ENCODE results near the gene HMMR. TPM values are rescaled to one million over a fixed set of nuclear protein-coding genes. Genes with fewer than 3 reads are reported as not detected.

Gene HMMR
- total RNA-seq, 1 experiment from 2014 or later, result 74.6 TPM

GRCh38 chr5:163512526-163512925 lies 52.1 kb downstream of the HMMR start:
- BruUV-seq (replicated peaks), result no TSS peak
- Histone ChIP-seq H3K27me3 (ENCODE audit: low read length) (no peaks in the 10 kb centered on the region), H3K4me2 (ENCODE audit: low read length) (no peak overlapping the region), H3K36me3 (ENCODE audit: low read depth, low read length) (peaks cover 17% of the 10 kb centered on the region; the same call in 1 of the 2 replicates), H3K4me1 (ENCODE audit: insufficient read depth, low read length) (peaks cover 24% of the 10 kb centered on the region), H2AFZ (ENCODE audit: low read length) (no peak overlapping the region), H4K20me1 (ENCODE audit: low read length) (no peaks in the 10 kb centered on the region), H3K4me3 (ENCODE audit: low read length) (no peak overlapping the region), H3K9me2 (replicated peaks; ENCODE audit: low read length) (no peaks in the 10 kb centered on the region), H3K79me2 (ENCODE audit: low read length) (peaks cover 40% of the 10 kb centered on the region), H3K27ac (ENCODE audit: low read length) (no peak overlapping the region), H3K9me3 (ENCODE audit: low read length) (no peaks in the 10 kb centered on the region), H3F3A (ENCODE audit: low read length, unreplicated experiment) (no peaks in the 10 kb centered on the region), H3K9ac (ENCODE audit: low read length) (no peak overlapping the region)
- DNase-seq (no peak), ATAC-seq (no peak)
- ChIA-PET POLR2A (ENCODE audit: unreplicated experiment) (no interaction called here), CTCF (no interaction called here)
- TF ChIP-seq EZH2 (IDR thresholded peaks at IDR 0.05; ENCODE audit: low read length, unreplicated experiment) (no peak), EZH2phosphoT487 (IDR thresholded peaks at IDR 0.05; ENCODE audit: borderline replicate concordance, low read length) (no peak), CTCF (conservative IDR thresholded peaks at IDR 0.05; ENCODE audit: low read depth, low read length) (no peak)
- intact Hi-C loops (cut with micrococcal nuclease), result no loop called here

GRCh38 chr5:163525096-163525495 lies 64.7 kb downstream of the HMMR start:
- Histone ChIP-seq H3K36me3 (ENCODE audit: low read depth, low read length) (0 out of 2 replicates have a peak, but pooled peaks cover 3% of the 10 kb centered on the region), H4K20me1 (ENCODE audit: low read length) (no peaks in the 10 kb centered on the region), H3F3A (ENCODE audit: low read length, unreplicated experiment) (no peaks in the 10 kb centered on the region), H3K4me3 (ENCODE audit: low read length) (no peak overlapping the region), H3K27me3 (ENCODE audit: low read length) (no peaks in the 10 kb centered on the region), H3K9me3 (ENCODE audit: low read length) (no peaks in the 10 kb centered on the region), H3K4me2 (ENCODE audit: low read length) (no peak overlapping the region), H3K4me1 (ENCODE audit: insufficient read depth, low read length) (no peaks in the 10 kb centered on the region), H3K9ac (ENCODE audit: low read length) (no peak overlapping the region), H2AFZ (ENCODE audit: low read length) (no peak overlapping the region), H3K27ac (ENCODE audit: low read length) (no peak overlapping the region), H3K79me2 (ENCODE audit: low read length) (no peaks in the 10 kb centered on the region), H3K9me2 (replicated peaks; ENCODE audit: low read length) (no peaks in the 10 kb centered on the region)
- DNase-seq (no peak), ATAC-seq (no peak)
- POLR2A ChIA-PET (ENCODE audit: unreplicated experiment), result no interaction called here
- BruUV-seq (replicated peaks), result no TSS peak
- TF ChIP-seq CTCF (conservative IDR thresholded peaks at IDR 0.05; ENCODE audit: low read depth, low read length) (no peak), EZH2 (IDR thresholded peaks at IDR 0.05; ENCODE audit: low read length, unreplicated experiment) (no peak), EZH2phosphoT487 (IDR thresholded peaks at IDR 0.05; ENCODE audit: borderline replicate concordance, low read length) (no peak)
- CTCF ChIA-PET, result no interaction called here
- intact Hi-C loops (cut with micrococcal nuclease), result no loop called here

DNA sequence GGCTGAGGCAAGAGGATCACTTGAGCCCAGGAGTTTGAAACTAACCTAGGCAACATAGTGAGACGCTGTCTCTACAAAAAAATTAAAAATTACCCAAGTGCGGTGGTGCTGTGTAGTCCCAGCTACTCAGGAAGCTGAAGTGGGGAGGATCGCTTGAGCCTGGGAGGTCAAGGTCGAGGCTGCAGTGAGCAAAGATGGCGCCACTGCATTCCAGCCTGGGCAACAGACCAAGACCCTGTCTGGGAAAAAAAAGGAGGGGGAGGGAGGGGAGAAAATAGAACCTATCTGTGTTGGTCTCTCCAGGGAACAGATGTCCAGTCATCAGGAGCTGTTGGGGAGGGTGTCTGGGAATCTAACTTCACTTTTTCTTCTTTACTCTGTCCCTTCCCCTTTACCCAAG lies 69.3 kb downstream of the HMMR start:
- no TSS peak for BruUV-seq (replicated peaks)
- ChIA-PET CTCF (no interaction called here), POLR2A (ENCODE audit: unreplicated experiment) (no interaction called here)
- H3K9ac ChIP-seq (ENCODE audit: low read length), result no peak overlapping the region
- H3K36me3 ChIP-seq (ENCODE audit: low read depth, low read length), result no peaks in the 10 kb centered on the region
- intact Hi-C loops (cut with micrococcal nuclease), result no loop called here
- no peak overlapping the region for H3K4me3 ChIP-seq (ENCODE audit: low read length)
- no peak overlapping the region for H3K4me2 ChIP-seq (ENCODE audit: low read length)
- no peak overlapping the region for H2AFZ ChIP-seq (ENCODE audit: low read length)
- H3K9me3 ChIP-seq (ENCODE audit: low read length), result no peaks in the 10 kb centered on the region
- H3F3A ChIP-seq (ENCODE audit: low read length, unreplicated experiment), result no peaks in the 10 kb centered on the region
- H3K27ac ChIP-seq (ENCODE audit: low read length), result no peak overlapping the region
- no peak for TF ChIP-seq EZH2phosphoT487 (IDR thresholded peaks at IDR 0.05; ENCODE audit: borderline replicate concordance, low read length)
- TF ChIP-seq CTCF (conservative IDR thresholded peaks at IDR 0.05; ENCODE audit: low read depth, low read length), result no peak
- TF ChIP-seq EZH2 (IDR thresholded peaks at IDR 0.05; ENCODE audit: low read length, unreplicated experiment), result no peak
- peaks cover 18% of the 10 kb centered on the region; the same call in 1 of the 2 replicates for H3K27me3 ChIP-seq (ENCODE audit: low read length)
- no peaks in the 10 kb centered on the region for H3K4me1 ChIP-seq (ENCODE audit: insufficient read depth, low read length)
- no peak for DNase-seq
- H4K20me1 ChIP-seq (ENCODE audit: low read length), result no peaks in the 10 kb centered on the region
- no peaks in the 10 kb centered on the region for H3K9me2 ChIP-seq (replicated peaks; ENCODE audit: low read length)
- no peaks in the 10 kb centered on the region for H3K79me2 ChIP-seq (ENCODE audit: low read length)
- ATAC-seq, result no peak

Measured in PC-3 (cell line).